ENCODE measurements around the gene INTS1.

DNA sequence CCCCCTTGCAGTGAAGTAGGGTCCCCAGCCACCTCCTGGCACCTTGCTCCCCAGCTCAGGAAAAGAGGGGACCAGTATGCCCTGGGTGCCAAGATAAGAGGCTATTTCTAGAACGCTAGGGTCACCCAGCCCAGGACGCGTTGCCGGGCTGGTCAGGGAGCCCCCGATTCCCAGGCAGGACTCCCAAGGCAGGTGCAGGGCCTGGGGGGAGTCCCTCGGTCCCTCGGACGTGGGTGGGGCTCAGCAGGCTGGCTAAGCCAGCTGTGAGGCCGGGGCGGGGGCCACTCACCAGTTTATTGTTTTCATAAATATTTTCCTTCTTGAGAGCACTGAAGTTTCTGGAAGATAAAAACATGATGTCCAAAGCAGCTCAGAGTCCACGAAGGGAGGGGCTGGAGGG lies 54.2 kb downstream of the INTS1 start:
- TF ChIP-seq CTCF (IDR thresholded peaks at IDR 0.05) = no peak
- TF ChIP-seq POLR2A (IDR thresholded peaks at IDR 0.05) = no peak
- TF ChIP-seq EP300 (IDR thresholded peaks at IDR 0.05) = no peak
